Muscle of leg (tissue), 16 donors: ENCODE results near the gene TRPT1. TPM values are rescaled to one million over a fixed set of nuclear protein-coding genes. Genes with fewer than 3 reads are reported as not detected.

Experiments used
- DNase-seq: peaks from one replicate; pipeline ENCODE4 v3.0.0; 2013
- H3K27ac ChIP-seq: one replicate; pipeline ENCODE4 v1.5.1; 2013; ENCODE audit warnings: mild to moderate bottlenecking, low read length, control low read depth
- H3K27me3 ChIP-seq: one replicate; pipeline ENCODE4 v1.6.1; 2013; ENCODE audit warnings: low read length; ENCODE audit not compliant: control insufficient read depth, insufficient read depth
- H3K36me3 ChIP-seq: one replicate; pipeline ENCODE4 v1.6.1; 2013; ENCODE audit warnings: low read length; ENCODE audit not compliant: control insufficient read depth, insufficient read depth
- H3K4me1 ChIP-seq: one replicate; pipeline ENCODE4 v1.6.1; 2013; ENCODE audit warnings: low read length; ENCODE audit not compliant: control insufficient read depth, insufficient read depth
- H3K4me3 ChIP-seq: one replicate; pipeline ENCODE4 v1.5.1; 2013; ENCODE audit warnings: low read length, control low read depth
- H3K9me3 ChIP-seq: replicated peaks from 2 replicates; pipeline ENCODE4 v1.6.1; 2013; ENCODE audit warnings: low read depth, low read length; ENCODE audit not compliant: control insufficient read depth
- WGBS: methylation state at CpG from one replicate; pipeline ENCODE4 v1.1.5; 2013; ENCODE audit warnings: missing lambda C conversion rate; ENCODE audit not compliant: insufficient coverage; 5-methylcytosine and 5-hydroxymethylcytosine counted together
- long read RNA-seq, 11 donors: transcript quantifications; one replicate each; lab custom pipeline, GENCODE V29; 2026
- polyA plus RNA-seq, 8 donors: library from polyadenylated mRNA; unstranded; fragments of 120-200 nt; gene quantifications; one replicate each; pipeline versions ENCODE4 v1.2.1 to v1.2.3, GENCODE V29; 2013; ENCODE audit warnings: inconsistent platforms in 1 of 8, low replicate concordance in 1 of 8; ENCODE audit not compliant: insufficient read length in 8 of 8, insufficient read depth in 1 of 8
- total RNA-seq: library from RNA; stranded (reverse); fragments of 120-200 nt; gene quantifications from one replicate; pipeline ENCODE4 v1.2.4, GENCODE V29; 2013

Gene TRPT1
- total RNA-seq, result 70.7 TPM
- polyA plus RNA-seq, result 10 to 100 TPM; 42.3 to 78.9 (median 62.9) TPM
- long read RNA-seq, donor 1, transcript TRPT1-201 (8 exons, 962 nt), result major isoform, 7 of 10 reads
- long read RNA-seq, donor 1, partial matches to known transcripts, result 0 of 10 reads
- long read RNA-seq, donor 1, other reads (novel, unspliced or antisense), result 0 of 10 reads
- long read RNA-seq, donor 2, partial matches to known transcripts, result 0 of 2 reads
- long read RNA-seq, donor 2, other reads (novel, unspliced or antisense), result 0 of 2 reads
- long read RNA-seq, donor 3, transcript TRPT1-201 (8 exons, 962 nt), result major isoform, 9 of 24 reads
- long read RNA-seq, donor 3, transcript TRPT1-203 (7 exons, 865 nt), result minor isoform, 5 of 24 reads
- long read RNA-seq, donor 3, partial matches to known transcripts, result 6 of 24 reads
- long read RNA-seq, donor 3, other reads (novel, unspliced or antisense), result 0 of 24 reads
- long read RNA-seq, donor 4, partial matches to known transcripts, result 39 of 76 reads
- long read RNA-seq, donor 4, other reads (novel, unspliced or antisense), result 26 of 76 reads
- long read RNA-seq, donor 5, transcript TRPT1-203 (7 exons, 865 nt), result minor isoform, 6 of 33 reads
- long read RNA-seq, donor 5, transcript TRPT1-201 (8 exons, 962 nt), result major isoform, 7 of 33 reads
- long read RNA-seq, donor 5, partial matches to known transcripts, result 19 of 33 reads
- long read RNA-seq, donor 5, other reads (novel, unspliced or antisense), result 0 of 33 reads
- long read RNA-seq, donor 6, transcript TRPT1-201 (8 exons, 962 nt), result major isoform, 14 of 245 reads
- long read RNA-seq, donor 6, transcript TRPT1-203 (7 exons, 865 nt), result minor isoform, 12 of 245 reads
- long read RNA-seq, donor 6, partial matches to known transcripts, result 113 of 245 reads
- long read RNA-seq, donor 6, other reads (novel, unspliced or antisense), result 103 of 245 reads
- long read RNA-seq, donor 7, transcript TRPT1-201 (8 exons, 962 nt), result major isoform, 13 of 35 reads
- long read RNA-seq, donor 7, partial matches to known transcripts, result 17 of 35 reads
- long read RNA-seq, donor 7, other reads (novel, unspliced or antisense), result 0 of 35 reads
- long read RNA-seq, donor 8, transcript TRPT1-201 (8 exons, 962 nt), result major isoform, 8 of 10 reads
- long read RNA-seq, donor 8, partial matches to known transcripts, result 0 of 10 reads
- long read RNA-seq, donor 8, other reads (novel, unspliced or antisense), result 0 of 10 reads
- long read RNA-seq, donor 9, transcript TRPT1-201 (8 exons, 962 nt), result major isoform, 12 of 15 reads
- long read RNA-seq, donor 9, partial matches to known transcripts, result 0 of 15 reads
- long read RNA-seq, donor 9, other reads (novel, unspliced or antisense), result 0 of 15 reads
- long read RNA-seq, donor 10, transcript TRPT1-201 (8 exons, 962 nt), result major isoform, 11 of 199 reads
- long read RNA-seq, donor 10, transcript TRPT1-203 (7 exons, 865 nt), result minor isoform, 7 of 199 reads
- long read RNA-seq, donor 10, partial matches to known transcripts, result 98 of 199 reads
- long read RNA-seq, donor 10, other reads (novel, unspliced or antisense), result 83 of 199 reads
- long read RNA-seq, donor 11, transcript TRPT1-201 (8 exons, 962 nt), result major isoform, 10 of 141 reads
- long read RNA-seq, donor 11, partial matches to known transcripts, result 85 of 141 reads
- long read RNA-seq, donor 11, other reads (novel, unspliced or antisense), result 42 of 141 reads

- H3K9me3 ChIP-seq, result no peaks in the 10 kb centered on the region
Measured at GRCh38 chr11:64225608-64226506, at the start of gene TRPT1, which contains the start of gene NUDT22. TSS of gene TRPT1 (minus strand) at chr11:64226186. CDS start at chr11:64225860, 326 bp downstream. TSS of gene NUDT22 (plus strand) at chr11:64226274. CDS start at chr11:64226653, 379 bp downstream.

GRCh38 chr11:64275031-64275800 lies 49.2 kb upstream of the TRPT1 start:
- DNase-seq, result no peak
- H3K4me3 ChIP-seq, result no peak overlapping the region
- 83% methylated on average over 11 of the region's 15 CpGs for whole genome bisulfite sequencing
- H3K9me3 ChIP-seq, result no peaks in the 10 kb centered on the region
- H3K27me3 ChIP-seq, result no peaks in the 10 kb centered on the region
- H3K27ac ChIP-seq, result no peak overlapping the region
- peaks cover 14% of the 10 kb centered on the region for H3K4me1 ChIP-seq
- H3K36me3 ChIP-seq, result peaks cover 48% of the 10 kb centered on the region

More at GRCh38 chr11:64225608-64226506, at the start of gene TRPT1, which contains the start of gene NUDT22:
- H3K27me3 ChIP-seq, result no peaks in the 10 kb centered on the region
- peaks cover 19% of the 10 kb centered on the region for H3K36me3 ChIP-seq
- peak; percentile 95 for DNase-seq
- H3K4me1 ChIP-seq, result peaks cover 66% of the 10 kb centered on the region
- H3K27ac ChIP-seq, result peak within 1 kb of the TSS; percentile 93
- H3K4me3 ChIP-seq, result peak within 1 kb of the TSS; percentile 91
- under 1% methylated on average over 46 of the region's 54 CpGs for WGBS

DNA sequence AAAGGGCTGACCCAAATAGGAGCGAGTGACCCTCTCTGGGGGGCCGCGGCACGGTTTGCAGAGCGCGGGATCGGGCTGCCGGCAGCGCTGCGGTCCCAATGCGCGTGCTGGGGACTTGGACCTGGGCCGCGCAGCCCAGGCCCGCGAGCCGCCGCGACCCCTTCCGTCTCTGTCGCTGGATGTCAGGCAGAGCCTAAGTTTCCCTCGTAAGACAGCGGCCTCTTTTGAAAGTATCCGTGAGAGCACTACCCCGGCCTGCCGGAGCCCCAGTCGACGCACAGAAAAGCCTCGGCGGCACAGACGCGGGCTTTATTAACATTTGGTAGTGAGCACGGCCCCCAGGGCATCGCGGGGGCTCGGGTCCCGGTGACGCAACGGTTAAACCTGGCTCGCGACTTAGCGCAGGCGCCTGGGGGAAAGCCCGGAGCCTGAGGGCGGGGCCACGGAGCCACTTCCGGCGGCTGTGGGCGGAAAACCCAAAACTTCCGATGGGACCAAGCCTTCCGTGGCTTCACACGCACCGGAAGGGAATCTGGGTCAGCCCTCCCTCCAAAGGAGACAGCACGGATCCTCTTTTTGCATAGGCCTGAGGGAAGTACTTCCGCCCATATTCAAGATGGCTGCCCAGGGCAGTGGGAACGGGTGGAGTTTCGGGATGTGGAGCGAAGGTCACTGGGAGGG lies 43.7 kb upstream of the TRPT1 start:
- no peaks in the 10 kb centered on the region for H3K27me3 ChIP-seq
- DNase-seq, result peak; percentile 100
- peaks cover 37% of the 10 kb centered on the region for H3K4me1 ChIP-seq
- peaks cover 33% of the 10 kb centered on the region for H3K36me3 ChIP-seq
- under 1% methylated on average over 55 of the region's 58 CpGs for WGBS
- H3K4me3 ChIP-seq, result peak overlapping the region; percentile 80
- H3K27ac ChIP-seq, result peak overlapping the region; percentile 100
- H3K9me3 ChIP-seq, result no peaks in the 10 kb centered on the region

GRCh38 chr11:64268893-64269539 lies 43.0 kb upstream of the TRPT1 start:
- under 1% methylated on average over 33 of the region's 34 CpGs for WGBS
- peaks cover 39% of the 10 kb centered on the region for H3K36me3 ChIP-seq
- peaks cover 37% of the 10 kb centered on the region for H3K4me1 ChIP-seq
- H3K27ac ChIP-seq, result peak overlapping the region; percentile 100
- peak overlapping the region; percentile 80 for H3K4me3 ChIP-seq
- no peaks in the 10 kb centered on the region for H3K9me3 ChIP-seq
- no peaks in the 10 kb centered on the region for H3K27me3 ChIP-seq
- DNase-seq, result peak; percentile 69

DNA sequence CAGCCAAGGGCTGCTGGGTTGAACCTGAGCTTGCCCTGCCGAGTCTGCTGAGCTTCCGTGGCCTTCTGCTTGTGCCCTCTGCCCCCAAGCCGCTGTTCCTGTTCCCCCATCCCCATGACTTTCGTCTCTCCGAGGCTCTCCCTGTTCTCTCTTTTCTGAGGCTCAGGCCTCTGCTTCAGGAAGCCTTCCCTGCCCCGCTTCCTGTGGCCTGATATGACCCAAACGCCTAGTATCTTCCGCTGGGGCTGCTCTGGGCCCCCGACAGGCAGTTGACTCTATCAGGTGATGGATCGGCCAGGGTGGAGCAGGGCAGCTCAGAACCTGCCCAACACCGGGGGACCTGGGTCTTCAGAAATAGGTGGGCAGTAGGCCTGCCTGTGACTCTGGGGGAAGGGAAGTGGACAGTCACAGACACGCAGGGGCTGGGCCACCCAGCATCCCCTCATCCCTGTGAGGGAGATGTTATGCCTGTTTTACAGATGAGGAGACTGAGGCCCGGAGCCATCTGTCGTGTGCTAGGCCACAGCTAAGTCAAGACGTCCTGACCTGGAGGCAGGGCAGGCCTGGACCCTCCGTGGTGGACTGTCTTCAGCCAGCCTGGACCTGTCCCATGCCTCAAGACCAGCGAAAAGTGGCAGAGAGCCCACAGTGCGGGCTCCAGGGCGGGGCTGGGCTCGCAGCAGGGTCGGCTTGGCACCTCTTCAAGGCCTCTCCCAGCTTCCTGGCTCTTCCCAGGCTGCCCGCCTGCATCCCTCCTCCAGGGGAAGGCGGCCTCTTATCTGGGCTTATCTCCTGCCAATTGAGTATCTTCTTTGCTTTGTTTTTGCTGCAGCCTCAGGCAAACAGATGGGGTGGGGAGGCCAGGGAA lies 42.3 kb upstream of the TRPT1 start:
- H3K9me3 ChIP-seq, result no peaks in the 10 kb centered on the region
- peak overlapping the region; percentile 80 for H3K4me3 ChIP-seq
- peak overlapping the region; percentile 100 for H3K27ac ChIP-seq
- WGBS, result 64% methylated on average over 20 of the region's 23 CpGs
- H3K27me3 ChIP-seq, result no peaks in the 10 kb centered on the region
- DNase-seq, result peak; percentile 59
- peaks cover 38% of the 10 kb centered on the region for H3K36me3 ChIP-seq
- H3K4me1 ChIP-seq, result peaks cover 37% of the 10 kb centered on the region

GRCh38 chr11:64267207-64267945 lies 41.4 kb upstream of the TRPT1 start:
- DNase-seq, result no peak
- Histone ChIP-seq H3K27ac (peak overlapping the region; percentile 13), H3K9me3 (no peaks in the 10 kb centered on the region), H3K4me3 (no peak overlapping the region), H3K27me3 (no peaks in the 10 kb centered on the region), H3K36me3 (peaks cover 45% of the 10 kb centered on the region), H3K4me1 (peaks cover 34% of the 10 kb centered on the region)
- WGBS, result 83% methylated on average over 14 of the region's 27 CpGs
